ENCODE measurements around the gene LHPP. TPM values are rescaled to one million over a fixed set of nuclear protein-coding genes. Genes with fewer than 3 reads are reported as not detected.
A peak's percentile ranks its signal among the peaks of the same experiment; 100 is the strongest.
"Not testable (repeated sequence)": the region's sequence is repeated elsewhere in the genome, so short reads cannot be mapped to it uniquely, and the experiment has no call there.

The LHPP gene
- total and polyA plus RNA-seq, 2 donors (not counting 1 experiment from before 2014, with no cell fraction given) = 10.2 to 15.6 TPM

DNA sequence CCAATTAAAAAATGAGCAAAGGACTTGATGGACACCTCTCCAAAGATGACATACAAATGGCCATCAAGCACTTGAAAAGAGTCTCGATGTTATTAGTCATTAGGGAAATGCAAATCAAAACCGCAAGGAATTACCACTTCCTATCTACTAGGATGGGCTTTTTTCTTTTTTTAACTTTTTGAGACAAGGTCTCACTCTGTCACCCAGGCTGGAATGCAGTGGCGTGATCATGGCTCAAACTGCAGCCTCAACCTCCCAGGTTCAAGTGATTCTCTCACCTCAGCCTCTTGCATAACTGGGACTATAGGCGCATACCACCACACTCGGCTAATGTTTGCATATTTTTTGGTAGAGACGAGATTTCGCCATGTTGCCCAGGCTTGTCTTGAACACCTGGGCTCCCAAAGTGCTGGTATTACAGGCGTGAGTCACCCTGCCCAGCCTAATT is 25.4 kb upstream of the LHPP start:
- Histone ChIP-seq H3K4me2 (ENCODE audit: extremely low read depth, insufficient read depth, low read length) (no peak overlapping the region), H3K36me3 (ENCODE audit: control insufficient read depth, insufficient read depth, low read length) (no peaks in the 10 kb centered on the region), H3K9me3 (ENCODE audit: control insufficient read depth, insufficient read depth, low read depth, low read length) (no peaks in the 10 kb centered on the region), H3K79me2 (ENCODE audit: control insufficient read depth, insufficient read depth, low read length) (no peaks in the 10 kb centered on the region), H3K27me3 (ENCODE audit: control insufficient read depth, insufficient read depth, low read length) (no peaks in the 10 kb centered on the region), H2AFZ (ENCODE audit: low read length) (no peak overlapping the region), H4K20me1 (ENCODE audit: control insufficient read depth, extremely low read depth, insufficient read depth, low read length) (no peaks in the 10 kb centered on the region), H3K9ac (ENCODE audit: insufficient read depth, low read length) (no peak overlapping the region), H3K4me3 (replicated peaks in 1 of 4; ENCODE audit: control extremely low read depth in 1 of 4, insufficient read depth in 1 of 4, low read depth in 3 of 4, low read length in 4 of 4) (no peak overlapping the region), H3K4me1 (ENCODE audit: control insufficient read depth, extremely low read depth, insufficient read depth, low read length) (no peaks in the 10 kb centered on the region), H3K27ac (ENCODE audit: insufficient read depth, low read length) (no peak overlapping the region)
- TF ChIP-seq, protein P1, sequence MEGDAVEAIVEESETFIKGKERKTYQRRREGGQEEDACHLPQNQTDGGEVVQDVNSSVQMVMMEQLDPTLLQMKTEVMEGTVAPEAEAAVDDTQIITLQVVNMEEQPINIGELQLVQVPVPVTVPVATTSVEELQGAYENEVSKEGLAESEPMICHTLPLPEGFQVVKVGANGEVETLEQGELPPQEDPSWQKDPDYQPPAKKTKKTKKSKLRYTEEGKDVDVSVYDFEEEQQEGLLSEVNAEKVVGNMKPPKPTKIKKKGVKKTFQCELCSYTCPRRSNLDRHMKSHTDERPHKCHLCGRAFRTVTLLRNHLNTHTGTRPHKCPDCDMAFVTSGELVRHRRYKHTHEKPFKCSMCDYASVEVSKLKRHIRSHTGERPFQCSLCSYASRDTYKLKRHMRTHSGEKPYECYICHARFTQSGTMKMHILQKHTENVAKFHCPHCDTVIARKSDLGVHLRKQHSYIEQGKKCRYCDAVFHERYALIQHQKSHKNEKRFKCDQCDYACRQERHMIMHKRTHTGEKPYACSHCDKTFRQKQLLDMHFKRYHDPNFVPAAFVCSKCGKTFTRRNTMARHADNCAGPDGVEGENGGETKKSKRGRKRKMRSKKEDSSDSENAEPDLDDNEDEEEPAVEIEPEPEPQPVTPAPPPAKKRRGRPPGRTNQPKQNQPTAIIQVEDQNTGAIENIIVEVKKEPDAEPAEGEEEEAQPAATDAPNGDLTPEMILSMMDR (conservative IDR thresholded peaks at IDR 0.05 in 1 of 2, IDR thresholded peaks at IDR 0.05 in 1 of 2; ENCODE audit: low read depth in 1 of 2, low read length in 2 of 2) = no peak
- TF ChIP-seq EZH2 (IDR thresholded peaks at IDR 0.05; ENCODE audit: low read length, missing control alignments) = no peak
- DNase-seq (ENCODE audit: low read depth in 2 of 2) = peak in 1 of 2 donors; percentile 68

DNA sequence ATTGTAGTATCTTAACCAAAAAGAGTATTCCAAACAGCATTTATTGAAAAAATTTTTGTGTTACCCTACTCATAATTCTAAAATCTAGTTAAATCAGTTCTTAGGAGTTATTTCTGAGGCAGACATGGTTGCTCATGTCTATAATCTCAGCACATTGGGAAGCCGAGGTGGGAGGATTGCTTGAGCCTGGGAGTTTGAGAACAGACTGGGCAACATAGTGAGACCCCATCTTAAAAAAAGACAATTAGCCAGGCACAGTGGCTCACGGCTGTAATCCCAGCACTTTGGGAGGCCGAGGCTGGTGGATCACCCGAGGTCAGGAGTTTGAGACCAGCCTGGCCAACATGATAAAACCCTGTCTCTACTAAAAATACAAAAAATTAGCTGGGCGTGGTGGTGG is 19.9 kb upstream of the LHPP start:
- not testable (repeated sequence) for H3K79me2 ChIP-seq (ENCODE audit: control insufficient read depth, insufficient read depth, low read length); H3K9me3 ChIP-seq (ENCODE audit: control insufficient read depth, insufficient read depth, low read depth, low read length); H4K20me1 ChIP-seq (ENCODE audit: control insufficient read depth, extremely low read depth, insufficient read depth, low read length); H3K9ac ChIP-seq (ENCODE audit: insufficient read depth, low read length); H3K27ac ChIP-seq (ENCODE audit: insufficient read depth, low read length); DNase-seq (ENCODE audit: low read depth in 2 of 2); H3K4me1 ChIP-seq (ENCODE audit: control insufficient read depth, extremely low read depth, insufficient read depth, low read length); H3K36me3 ChIP-seq (ENCODE audit: control insufficient read depth, insufficient read depth, low read length); H2AFZ ChIP-seq (ENCODE audit: low read length); H3K27me3 ChIP-seq (ENCODE audit: control insufficient read depth, insufficient read depth, low read length); H3K4me3 ChIP-seq (replicated peaks in 1 of 4; ENCODE audit: control extremely low read depth in 1 of 4, insufficient read depth in 1 of 4, low read depth in 3 of 4, low read length in 4 of 4); H3K4me2 ChIP-seq (ENCODE audit: extremely low read depth, insufficient read depth, low read length)

DNA sequence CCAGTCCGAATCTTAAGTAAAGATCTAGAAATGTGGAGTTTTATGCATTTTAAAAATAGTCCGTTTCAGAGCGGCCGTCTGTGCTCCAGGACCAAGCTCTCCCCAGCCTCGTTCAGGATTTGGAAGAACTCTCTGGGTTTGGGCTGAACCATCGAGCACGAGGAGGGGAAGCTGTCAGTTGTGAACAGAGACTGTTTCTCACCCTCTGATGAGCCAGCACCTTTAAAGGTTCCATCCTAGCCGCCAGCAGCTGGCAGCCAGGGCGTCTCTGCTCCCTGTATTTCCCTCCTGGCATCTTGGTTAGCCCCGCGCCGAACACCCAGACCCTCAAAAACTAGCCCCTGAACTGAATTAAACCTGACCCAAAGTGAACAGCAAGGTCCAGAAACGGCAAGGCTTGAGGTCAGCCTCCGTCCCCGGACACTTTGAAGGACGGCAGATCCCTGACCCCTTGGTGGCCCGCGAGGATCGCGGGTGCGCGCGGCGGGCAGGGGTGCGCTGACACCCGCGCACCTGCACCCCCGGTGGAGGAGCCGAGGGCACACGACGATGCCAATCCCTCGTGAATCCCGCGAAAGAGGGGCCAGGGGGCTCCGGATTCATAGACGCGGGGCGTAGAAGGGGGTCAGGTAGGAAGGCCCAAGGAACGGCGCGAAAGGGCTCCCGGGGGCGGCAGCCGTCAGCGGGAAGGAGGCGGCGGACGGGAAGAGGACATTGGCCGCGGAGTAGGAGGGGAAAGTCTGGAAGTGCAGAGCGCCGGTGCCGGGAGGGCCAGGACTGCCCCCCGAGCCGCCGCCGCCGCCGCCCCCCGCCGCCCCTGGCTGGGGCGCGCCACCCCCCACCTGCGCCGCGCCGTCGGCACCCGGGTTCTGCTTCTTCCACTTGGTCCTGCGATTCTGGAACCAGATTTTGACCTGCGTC is 14.5 kb upstream of the LHPP start:
- Histone ChIP-seq H3K4me3 (replicated peaks in 1 of 4; ENCODE audit: control extremely low read depth in 1 of 4, insufficient read depth in 1 of 4, low read depth in 3 of 4, low read length in 4 of 4) (no peak overlapping the region), H3K36me3 (ENCODE audit: control insufficient read depth, insufficient read depth, low read length) (no peaks in the 10 kb centered on the region), H2AFZ (ENCODE audit: low read length) (no peak overlapping the region), H3K27me3 (ENCODE audit: control insufficient read depth, insufficient read depth, low read length) (peaks cover 48% of the 10 kb centered on the region), H3K9ac (ENCODE audit: insufficient read depth, low read length) (no peak overlapping the region), H4K20me1 (ENCODE audit: control insufficient read depth, extremely low read depth, insufficient read depth, low read length) (no peaks in the 10 kb centered on the region), H3K4me1 (ENCODE audit: control insufficient read depth, extremely low read depth, insufficient read depth, low read length) (no peaks in the 10 kb centered on the region), H3K4me2 (ENCODE audit: extremely low read depth, insufficient read depth, low read length) (no peak overlapping the region), H3K9me3 (ENCODE audit: control insufficient read depth, insufficient read depth, low read depth, low read length) (no peaks in the 10 kb centered on the region), H3K79me2 (ENCODE audit: control insufficient read depth, insufficient read depth, low read length) (no peaks in the 10 kb centered on the region), H3K27ac (ENCODE audit: insufficient read depth, low read length) (no peak overlapping the region)
- no peak for DNase-seq (ENCODE audit: low read depth in 2 of 2)
- TF ChIP-seq, protein P1 (conservative IDR thresholded peaks at IDR 0.05 in 1 of 2, IDR thresholded peaks at IDR 0.05 in 1 of 2; ENCODE audit: low read depth in 1 of 2, low read length in 2 of 2) = no peak
- no peak for TF ChIP-seq EZH2 (IDR thresholded peaks at IDR 0.05; ENCODE audit: low read length, missing control alignments)
